GM19025 (cell line): Measurements from ENCODE around the gene PHACTR4.
"Not testable (repeated sequence)": the region's sequence is repeated elsewhere in the genome, so short reads cannot be mapped to it uniquely, and the experiment has no call there.

Source experiments
- ATAC-seq: cut with Tn5 transposase; IDR thresholded peaks from one replicate; pipeline ENCODE4 v1.9.1; 2021; ENCODE audit warnings: mild to moderate bottlenecking, low read depth, moderate library complexity; ENCODE audit not compliant: unreplicated experiment

Gene PHACTR4

DNA sequence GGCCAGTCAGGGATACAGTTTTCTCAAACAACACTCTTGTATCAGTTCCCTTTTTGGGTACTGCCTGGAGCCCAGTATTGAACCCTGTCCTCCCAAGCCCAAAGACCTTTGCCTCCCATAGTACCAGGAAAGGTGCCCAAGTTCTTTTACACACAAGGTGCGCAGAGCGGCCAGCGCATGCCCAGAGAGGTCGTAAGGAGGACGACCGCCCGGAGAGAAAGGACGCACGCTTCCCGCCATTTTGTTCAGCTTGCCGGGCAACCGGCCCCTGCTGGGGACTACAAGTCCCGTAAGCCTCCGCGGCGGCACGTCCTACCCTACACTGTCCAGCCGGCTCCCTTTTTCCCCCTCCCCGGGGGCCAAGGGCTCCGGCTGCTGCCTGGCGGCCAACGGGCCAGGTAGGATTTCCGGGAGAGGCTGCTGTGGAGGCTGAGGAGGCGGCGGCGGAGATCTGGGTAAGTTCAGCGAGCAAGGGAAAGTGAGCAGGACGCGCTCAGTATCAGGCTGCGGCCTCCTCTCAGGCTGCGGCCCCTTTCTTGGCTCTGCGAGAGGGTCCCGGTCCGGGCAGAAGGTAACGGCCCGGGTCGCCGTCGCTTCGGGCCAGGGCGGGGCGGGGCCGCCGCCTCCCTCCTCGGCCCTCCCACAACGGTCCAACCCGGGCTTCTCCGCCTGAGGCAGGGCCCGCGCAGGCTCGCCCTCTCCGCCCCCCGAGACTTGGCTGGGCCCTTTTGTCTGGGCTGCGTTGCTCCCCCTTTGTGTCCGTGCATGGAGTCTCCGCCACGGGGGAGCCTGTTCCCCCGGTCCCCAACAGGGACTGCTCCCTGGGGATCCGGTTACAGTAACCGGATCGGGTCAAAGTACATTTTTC, at the start of gene PHACTR4:
PHACTR4 (plus strand) TSS at position 370 of the 868 bp plus-strand sequence. CDS start 37,708 bp downstream, outside the sequence.
- ATAC-seq = peak; percentile 80

DNA sequence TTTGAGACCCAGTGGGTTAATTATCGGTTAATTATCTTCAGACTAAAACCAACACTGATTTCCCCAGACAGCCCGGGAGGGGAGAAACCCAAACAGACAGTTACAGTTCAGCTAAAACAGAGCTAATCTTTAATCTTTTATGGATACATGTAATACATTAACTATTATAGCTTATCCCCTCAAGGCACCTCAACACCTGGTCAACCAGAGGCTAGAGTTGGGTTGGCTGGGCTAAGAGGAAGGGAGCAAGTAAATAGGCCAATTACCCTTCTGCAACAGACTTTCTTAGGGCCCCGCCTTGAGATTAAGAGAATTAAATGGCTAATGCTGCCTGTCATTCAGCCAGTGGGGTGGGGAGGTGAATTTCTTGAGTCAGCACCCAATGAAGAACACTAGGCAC, 47.3 kb upstream of the PHACTR4 start:
- ATAC-seq = no peak

DNA sequence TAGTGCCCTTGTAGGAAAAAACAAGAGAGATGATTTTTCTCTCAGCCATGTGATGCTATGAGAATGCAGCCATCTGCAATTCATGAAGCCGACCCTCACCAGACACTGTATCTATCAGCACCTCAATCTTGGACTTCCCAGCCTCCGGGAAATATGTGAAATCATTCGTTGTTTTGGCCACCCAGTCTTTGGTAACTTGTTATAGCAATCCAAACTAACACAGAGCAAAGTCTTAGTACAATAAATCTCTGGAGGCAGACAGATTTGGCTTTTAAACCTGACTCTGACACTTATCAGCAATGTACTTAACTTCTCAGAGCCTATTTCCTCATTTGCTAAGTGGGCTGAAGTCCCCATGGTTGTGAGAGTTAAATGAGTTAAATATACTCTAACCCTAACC, 45.8 kb upstream of the PHACTR4 start:
- no peak for ATAC-seq

DNA sequence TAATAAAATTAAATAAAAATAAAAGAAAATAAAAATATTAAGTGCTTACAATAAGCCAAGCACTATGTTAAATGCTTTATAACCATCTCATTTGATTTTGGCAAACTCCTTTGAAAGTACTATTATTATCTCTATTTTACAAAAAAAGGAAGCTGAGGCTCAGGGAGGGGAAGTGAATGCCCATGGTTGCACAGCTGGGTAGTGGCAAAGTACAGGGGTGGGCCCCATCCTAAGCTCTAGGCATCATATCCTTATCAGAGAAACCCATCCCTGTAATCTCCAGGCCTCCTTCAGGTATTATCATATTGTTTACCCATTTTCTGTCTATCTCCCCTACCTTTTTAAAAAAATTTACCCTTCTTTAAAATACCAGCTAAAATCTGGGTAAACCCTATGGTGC, 43.0 kb upstream of the PHACTR4 start:
- ATAC-seq = no peak

DNA sequence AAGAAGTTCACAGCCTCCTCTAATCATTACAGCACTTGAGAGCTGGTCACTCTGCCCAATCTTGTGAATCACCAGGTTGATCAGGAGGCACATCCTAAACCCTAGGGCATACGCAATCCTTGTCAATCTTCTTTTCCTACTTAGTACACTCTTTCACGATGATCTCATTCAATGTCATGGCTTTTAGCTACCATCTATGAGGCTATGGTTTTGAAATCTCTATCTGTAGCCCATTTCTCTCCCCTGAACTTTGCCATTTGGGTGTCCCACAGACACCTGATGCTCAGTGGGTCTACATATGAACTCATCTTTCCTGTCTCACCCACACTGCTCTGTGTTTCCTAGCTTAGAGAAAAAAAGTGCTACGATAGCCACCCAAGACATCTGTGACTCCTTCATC, 42.6 kb upstream of the PHACTR4 start:
- no peak for ATAC-seq

DNA sequence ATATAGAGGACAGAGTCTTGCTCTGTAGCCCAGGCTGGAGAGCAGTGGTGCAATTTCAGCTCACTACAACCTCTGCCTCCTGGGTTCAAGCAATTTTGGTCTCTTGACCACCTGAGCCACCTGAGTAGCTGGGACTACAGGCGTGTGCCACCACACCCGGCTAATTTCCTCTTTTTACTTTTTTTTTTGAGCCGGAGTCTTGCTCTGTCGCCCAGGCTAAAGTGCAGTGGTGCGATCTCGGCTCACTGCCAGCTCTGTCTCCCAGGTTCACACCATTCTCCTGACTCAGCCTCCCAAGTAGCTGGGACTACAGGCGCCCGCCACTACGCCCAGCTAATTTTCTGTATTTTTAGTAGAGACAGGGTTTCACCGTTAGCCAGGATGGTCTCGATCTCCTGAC, 42.1 kb upstream of the PHACTR4 start:
- ATAC-seq = not testable (repeated sequence)

DNA sequence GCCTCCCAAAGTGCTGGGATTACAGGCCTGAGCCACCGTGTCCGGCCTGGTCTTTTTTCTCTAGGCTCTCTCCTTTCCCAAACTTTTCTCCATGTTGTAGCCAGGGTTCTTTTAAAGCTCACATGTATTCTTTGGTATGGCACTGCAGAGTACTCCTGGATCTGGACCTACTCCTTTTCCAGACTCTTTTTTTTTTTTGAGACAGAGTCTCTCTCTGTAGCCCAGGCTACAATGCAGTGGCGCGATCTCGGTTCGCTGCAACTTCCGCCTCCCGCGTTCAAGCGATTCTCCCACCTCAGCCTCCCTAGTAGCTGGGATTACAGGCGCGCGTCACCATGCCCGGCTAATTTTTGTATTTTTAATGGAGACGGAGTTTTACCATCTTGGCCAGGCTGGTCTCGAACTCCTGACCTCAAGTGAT, 41.3 kb upstream of the PHACTR4 start:
- ATAC-seq = no peak

DNA sequence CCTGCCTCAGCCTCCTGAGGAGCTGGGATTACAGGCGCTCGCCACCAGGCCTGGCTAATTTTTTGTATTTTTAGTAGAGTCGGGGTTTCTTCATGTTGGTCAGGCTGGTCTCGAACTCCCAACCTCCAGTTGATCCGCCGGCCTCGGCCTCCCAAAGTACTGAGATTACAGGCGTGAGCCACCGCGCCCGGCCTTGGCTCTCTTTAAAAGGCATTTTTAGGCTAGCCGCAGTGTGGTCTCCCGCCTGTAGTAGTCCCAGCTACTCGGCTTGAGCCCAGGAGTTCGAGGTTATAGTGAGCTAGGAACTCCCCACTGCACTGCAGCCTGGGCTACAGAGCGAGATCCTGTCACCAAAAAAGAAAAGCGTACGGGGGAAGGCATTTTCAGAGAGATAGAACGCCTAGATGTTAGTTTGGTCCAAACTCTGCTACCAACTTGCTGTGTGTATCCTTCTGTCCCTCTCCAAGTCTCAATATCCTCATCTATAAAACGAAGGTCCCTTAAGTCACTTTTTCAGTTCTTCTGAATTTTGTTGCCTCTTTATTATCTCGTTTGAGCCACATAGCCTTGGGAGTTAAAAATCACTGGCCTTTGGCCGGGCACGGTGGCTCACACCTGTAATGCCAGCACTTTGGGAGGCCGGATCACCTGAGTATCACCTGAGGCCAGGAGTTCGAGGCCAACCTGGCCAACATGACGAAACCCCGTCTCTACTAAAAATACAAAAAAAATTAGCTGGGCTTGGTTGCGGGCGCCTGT, 40.0 kb upstream of the PHACTR4 start:
- no peak for ATAC-seq

DNA sequence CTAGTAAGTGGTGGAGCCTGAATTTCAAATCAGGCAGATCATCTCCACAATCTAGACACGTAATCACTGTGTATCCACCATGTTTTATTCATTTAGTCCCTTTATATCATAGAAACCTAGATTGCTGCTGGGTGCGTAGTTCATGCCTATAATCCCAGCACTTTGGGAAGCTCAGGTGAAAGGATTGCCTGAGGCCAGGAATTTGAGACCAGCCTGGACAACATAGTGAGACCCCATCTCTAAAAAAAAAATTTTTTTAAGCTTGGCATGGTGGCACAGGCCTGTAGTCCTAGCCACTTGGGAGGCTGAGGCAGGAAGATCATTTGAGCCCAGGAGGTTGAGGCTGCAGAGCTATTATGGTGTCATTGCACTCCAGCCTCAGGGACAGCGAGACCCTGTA, 30.6 kb upstream of the PHACTR4 start:
- ATAC-seq = no peak

DNA sequence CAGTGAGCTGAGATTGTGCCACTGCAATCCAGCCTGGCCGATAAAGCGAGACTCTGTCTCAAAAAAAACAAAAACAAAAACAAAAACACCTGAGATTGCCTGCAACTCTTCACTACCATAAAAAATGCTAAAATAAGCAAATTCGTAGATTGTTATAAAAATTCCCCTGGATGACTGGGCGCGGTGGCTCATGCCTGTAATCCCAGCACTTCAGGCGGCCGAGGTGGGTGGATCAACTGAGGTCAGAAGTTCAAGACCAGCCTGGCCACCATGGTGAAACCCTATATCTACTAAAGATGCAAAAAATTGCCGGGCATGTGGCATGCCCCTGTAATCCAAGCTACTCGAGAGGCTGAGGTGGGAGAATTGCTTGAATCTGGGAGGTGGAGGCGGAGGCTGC, 30.0 kb upstream of the PHACTR4 start:
- ATAC-seq = no peak

DNA sequence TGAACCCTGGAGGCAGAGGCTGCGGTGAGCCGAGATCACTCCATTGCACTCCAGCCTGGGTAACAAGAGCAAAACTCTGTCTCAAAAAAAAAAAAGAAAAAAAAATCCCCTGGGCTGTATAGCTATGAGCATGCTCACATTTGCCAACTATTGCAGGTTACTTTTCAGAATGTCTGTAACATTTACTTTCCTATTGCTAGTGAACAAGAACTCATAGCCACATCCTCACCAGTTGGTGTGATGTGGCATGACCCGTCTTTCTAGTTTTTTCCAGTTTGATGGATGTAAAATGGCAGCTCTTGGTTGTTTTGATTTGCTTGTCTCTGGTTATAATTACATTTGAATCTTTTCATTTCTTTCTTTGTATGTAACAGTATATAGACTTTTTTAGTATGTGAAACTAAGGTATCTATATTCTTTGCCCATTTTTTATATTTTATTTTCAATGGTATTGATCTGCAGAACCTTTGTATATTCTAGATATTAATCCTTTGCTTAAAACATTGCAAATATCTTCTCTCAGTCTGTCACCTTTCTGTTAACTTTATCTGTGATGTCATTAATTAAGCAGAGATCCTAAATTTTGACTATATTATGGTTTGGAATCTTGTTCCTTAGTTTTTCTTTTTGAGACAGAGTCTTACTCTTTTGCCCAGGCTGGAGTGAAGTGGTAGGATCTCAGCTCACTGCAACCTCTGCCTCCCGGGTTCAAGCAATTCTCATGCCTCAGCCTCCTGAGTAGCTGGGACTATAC, 29.1 kb upstream of the PHACTR4 start:
- ATAC-seq = no peak

DNA sequence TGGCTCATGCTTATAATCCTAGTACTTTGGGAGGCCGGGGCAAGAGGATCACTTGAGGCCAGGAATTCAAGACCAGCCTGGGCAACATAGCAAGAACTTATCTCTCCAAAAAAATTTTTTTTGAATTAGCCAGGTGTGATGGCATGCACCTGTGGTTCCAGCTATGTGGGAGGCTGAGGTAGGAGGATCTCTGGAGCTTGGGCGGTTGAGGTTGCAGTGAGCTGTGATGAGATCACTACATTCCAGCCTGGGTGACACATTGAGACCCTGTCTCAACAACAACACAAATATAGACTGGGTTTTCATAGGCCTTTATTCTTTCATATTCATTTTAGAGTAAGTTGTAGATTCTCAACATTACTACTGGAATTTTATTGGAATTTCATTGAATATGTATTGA, 27.9 kb upstream of the PHACTR4 start:
- no peak for ATAC-seq

DNA sequence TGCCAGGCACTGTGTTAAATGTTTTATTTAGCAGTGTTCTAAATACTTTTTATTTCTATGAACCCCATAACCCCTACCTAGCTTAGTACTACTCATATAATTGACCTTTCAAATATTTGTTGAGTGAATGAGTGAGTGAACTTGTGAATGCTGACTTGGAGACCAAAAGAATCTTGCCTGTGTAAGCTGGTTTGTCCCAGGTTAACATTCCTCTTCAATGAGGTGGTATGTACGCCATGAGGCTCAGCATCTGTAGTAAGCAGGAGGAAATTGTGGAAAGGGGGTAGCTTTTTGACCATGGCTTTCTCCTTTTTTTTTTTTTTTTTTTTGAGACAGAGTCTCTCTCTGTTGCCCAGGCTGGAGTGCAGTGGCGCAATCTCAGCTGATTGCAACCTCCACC, 26.1 kb upstream of the PHACTR4 start:
- no peak for ATAC-seq

DNA sequence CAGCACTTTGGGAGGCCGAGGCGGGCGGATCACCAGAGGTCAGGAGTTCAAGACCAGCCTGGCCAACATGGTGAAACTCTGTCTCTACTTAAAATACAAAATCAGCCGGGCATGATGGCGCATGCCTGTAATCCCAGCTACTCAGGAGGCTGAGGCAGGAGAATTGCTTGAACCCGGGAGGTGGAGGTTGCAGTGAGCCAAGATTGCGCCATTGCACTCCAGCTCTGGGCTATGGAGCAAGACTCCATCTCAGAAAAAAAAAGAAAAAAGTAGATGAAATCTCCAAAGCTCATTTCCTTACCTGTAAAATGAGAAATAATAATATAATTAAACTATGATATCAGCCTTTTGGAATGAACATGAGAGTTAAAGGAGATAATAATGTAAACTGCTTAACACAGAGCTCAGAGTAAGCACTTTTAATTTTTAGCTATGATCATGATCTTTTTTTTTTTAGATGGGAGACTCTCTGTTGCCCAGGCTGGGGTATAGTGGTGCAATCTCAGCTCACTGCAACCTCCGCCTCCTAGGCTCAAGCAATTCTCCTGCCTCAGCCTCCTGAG, 16.2 kb upstream of the PHACTR4 start:
- ATAC-seq = not testable (repeated sequence)

DNA sequence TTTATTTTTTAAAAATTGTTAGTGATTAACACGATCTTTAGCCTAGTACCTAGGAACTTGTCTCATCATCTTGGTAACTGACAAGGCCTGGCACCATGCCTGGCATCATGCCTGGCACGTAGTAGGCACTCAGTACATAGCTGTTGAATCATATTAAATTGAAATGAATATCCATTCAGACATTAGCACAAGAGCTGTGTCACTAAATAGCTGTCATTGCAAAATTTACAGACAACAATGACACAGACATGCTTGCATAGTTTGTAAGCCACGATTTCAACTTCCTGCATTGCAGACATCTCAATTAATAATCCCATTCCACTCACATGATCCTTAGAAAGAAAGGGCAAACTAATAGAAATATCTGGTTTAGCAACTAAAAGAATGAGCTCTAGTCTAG, 15.4 kb upstream of the PHACTR4 start:
- ATAC-seq = no peak

DNA sequence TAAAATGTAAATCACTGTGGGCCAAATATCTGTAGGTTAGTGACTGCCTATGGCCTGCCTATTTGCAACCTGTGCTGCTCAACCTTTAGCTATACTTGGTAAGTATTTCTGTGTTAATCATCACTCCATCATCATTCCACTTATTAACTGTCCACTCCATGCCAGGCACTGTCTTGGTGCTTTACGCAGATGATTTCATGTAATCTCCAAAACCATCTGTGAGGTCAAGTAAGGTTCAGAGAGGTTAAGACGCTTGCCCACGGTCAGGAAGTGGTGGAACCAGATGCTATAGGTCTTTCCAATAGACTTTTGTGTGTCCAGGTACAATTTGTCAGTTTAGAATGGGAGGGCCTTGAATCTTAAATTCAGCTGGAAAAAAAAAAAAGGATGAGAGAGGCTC, 10.8 kb upstream of the PHACTR4 start:
- ATAC-seq = no peak

DNA sequence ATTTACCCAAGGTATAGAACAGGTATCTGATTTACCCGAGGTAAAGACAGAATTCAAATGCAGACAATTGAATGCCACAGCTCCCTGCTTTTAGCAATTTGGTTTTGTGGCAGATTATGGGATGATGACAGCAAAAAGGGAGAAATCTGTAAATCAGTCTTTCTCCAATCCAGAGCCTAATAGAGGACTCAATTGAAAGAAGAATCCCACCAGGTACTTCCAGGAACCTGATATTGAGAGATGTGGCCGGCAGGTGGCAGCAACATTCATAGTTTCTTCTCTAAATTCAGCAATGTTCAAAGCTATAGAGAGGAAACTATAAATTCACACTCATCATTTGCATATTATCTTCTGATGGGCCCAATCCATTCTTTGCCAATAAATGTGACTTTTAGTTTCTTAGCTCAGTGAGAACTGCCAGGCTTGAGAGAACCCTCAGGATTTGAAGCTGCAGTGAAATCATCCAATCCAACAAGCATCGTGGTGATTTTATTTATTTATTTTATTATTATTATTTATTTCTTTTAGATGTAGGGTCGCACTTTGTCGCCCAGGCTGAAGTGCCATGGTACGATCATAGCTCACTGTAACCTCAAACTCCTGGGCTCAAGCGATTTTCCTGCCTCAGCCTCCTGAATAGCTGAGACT, 9.8 kb upstream of the PHACTR4 start:
- no peak for ATAC-seq

DNA sequence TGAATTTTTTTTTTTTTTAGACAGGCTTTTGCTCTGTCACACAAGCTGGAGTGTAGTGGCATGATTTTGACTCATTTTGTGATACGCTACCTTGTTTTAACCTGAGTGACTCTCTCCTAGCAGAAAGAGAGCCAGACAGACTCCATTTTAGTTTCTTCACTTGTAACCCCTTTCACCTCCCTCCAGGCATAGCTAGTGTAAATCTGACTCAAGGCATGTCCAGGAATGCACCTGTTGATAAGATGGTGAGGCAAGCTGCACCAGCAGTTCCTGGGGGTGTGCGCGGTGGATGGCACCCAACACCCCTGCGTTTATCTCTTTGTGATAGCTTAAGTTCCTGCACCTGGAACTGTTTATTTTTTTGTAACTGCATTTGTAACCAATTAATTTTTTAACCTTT, 4.7 kb upstream of the PHACTR4 start:
- ATAC-seq = no peak

DNA sequence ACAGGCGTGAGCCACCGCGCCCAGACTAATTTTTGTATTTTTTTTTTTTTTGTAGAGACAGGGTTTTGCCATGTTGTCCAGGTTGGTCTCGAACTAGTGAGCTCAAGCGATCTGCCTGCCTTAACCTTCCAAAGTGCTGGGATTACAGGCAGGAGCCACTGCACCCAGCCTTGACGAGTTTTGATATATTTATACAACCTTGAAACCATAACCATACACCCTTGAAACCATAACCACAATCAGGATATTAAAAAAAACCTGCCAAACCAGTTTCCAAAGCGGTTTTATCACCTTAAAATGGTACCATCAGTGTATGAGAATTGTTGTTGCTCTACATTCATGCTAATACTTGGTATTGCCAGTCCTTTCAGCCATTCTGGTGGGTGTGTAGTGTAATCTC, 3.7 kb upstream of the PHACTR4 start:
- ATAC-seq = no peak

DNA sequence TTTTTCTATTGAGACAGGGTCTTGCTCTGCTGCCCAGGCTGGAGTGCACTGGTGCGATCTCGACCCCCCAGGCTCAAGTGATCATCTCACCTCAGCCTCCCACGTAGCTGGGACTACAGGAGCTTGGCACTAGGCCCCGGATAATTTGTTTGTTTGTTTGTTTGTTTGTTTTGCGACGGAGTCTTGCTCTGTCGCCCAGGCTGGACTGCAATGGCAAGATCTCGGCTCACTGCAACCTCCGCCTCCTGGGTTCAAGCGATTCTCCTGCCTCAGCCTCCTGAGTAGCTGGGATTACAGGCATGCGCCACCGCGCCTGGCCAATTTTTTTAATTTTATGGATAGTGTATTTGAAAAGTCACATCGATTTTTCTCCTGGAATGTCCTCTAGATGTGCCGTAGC, 932 bp upstream of the PHACTR4 start:
- ATAC-seq = not testable (repeated sequence)
